Mesothelial cell of epicardium (in vitro differentiated cells): ENCODE measurements around the gene UCKL1. TPM values are rescaled to one million over a fixed set of nuclear protein-coding genes. Genes with fewer than 3 reads are reported as not detected.
"Not testable (repeated sequence)": the region's sequence is repeated elsewhere in the genome, so short reads cannot be mapped to it uniquely, and the experiment has no call there.

Source experiments
- DNase-seq, 2 experiments: peaks; one replicate each; pipeline ENCODE4 v3.0.0; 2021; ENCODE audit warnings: low spot score in 2 of 2; ENCODE audit not compliant: unreplicated experiment in 2 of 2
- H3K27ac Mint-ChIP-seq: 2 replicates; pipeline ENCODE4 v1.8.0; 2021; ENCODE audit warnings: mixed read lengths
- H3K27me3 Mint-ChIP-seq: 2 replicates; pipeline ENCODE4 v1.8.0; 2021; ENCODE audit warnings: low read depth, mixed read lengths
- H3K36me3 Mint-ChIP-seq: 2 replicates; pipeline ENCODE4 v1.8.0; 2021; ENCODE audit warnings: mixed read lengths
- H3K4me1 Mint-ChIP-seq: 2 replicates; pipeline ENCODE4 v1.8.0; 2021; ENCODE audit warnings: mixed read lengths
- H3K4me3 Mint-ChIP-seq: 2 replicates; pipeline ENCODE4 v1.8.0; 2021; ENCODE audit warnings: mild to moderate bottlenecking, moderate library complexity, mixed read lengths
- H3K9me3 Mint-ChIP-seq: 2 replicates; pipeline ENCODE4 v1.8.0; 2021; ENCODE audit warnings: mixed read lengths
- CTCF ChIP-seq: fragments of 200-600 bp; sonication (generic); IDR thresholded peaks from one replicate; pipeline ENCODE4 v1.5.0; 2021; ENCODE audit warnings: antibody characterized with exemption; ENCODE audit not compliant: unreplicated experiment
- total RNA-seq: library from RNA; stranded (reverse); gene quantifications from 3 replicates; pipeline ENCODE4 v1.2.1, GENCODE V29; 2021

Gene UCKL1
- total RNA-seq, 1 donor from 2014 or later, result 60.0 TPM

- no peak overlapping the region for H3K27ac Mint-ChIP-seq
- H3K27me3 Mint-ChIP-seq, result no peaks in the 10 kb centered on the region
- no peak for DNase-seq
These were observed 38.4 kb downstream of the UCKL1 start for GRCh38 chr20:63917811-63918210.

GRCh38 chr20:63916371-63916939, 39.8 kb downstream of the UCKL1 start:
- not testable (repeated sequence) for H3K4me1 Mint-ChIP-seq, H3K27me3 Mint-ChIP-seq, H3K9me3 Mint-ChIP-seq, H3K27ac Mint-ChIP-seq, DNase-seq, H3K4me3 Mint-ChIP-seq
- H3K36me3 Mint-ChIP-seq, result peaks cover 24% of the 10 kb centered on the region

More at GRCh38 chr20:63917811-63918210, 38.4 kb downstream of the UCKL1 start:
- Mint-ChIP-seq H3K36me3 (peaks cover 24% of the 10 kb centered on the region), H3K4me3 (no peak overlapping the region), H3K9me3 (peaks cover 9% of the 10 kb centered on the region), H3K4me1 (no peaks in the 10 kb centered on the region)
- TF ChIP-seq CTCF, result no peak

- no peak for DNase-seq
- H3K4me1 Mint-ChIP-seq, result no peaks in the 10 kb centered on the region
- H3K27ac Mint-ChIP-seq, result no peak overlapping the region
- H3K9me3 Mint-ChIP-seq, result peaks cover 9% of the 10 kb centered on the region
- no peak overlapping the region for H3K4me3 Mint-ChIP-seq
- TF ChIP-seq CTCF, result no peak
- peaks cover 24% of the 10 kb centered on the region for H3K36me3 Mint-ChIP-seq
- H3K27me3 Mint-ChIP-seq, result no peaks in the 10 kb centered on the region
These were observed 40.7 kb downstream of the UCKL1 start for GRCh38 chr20:63915471-63915870.

GRCh38 chr20:63913768-63914167, 42.4 kb downstream of the UCKL1 start:
- peaks cover 9% of the 10 kb centered on the region for H3K9me3 Mint-ChIP-seq
- DNase-seq, result no peak
- no peak overlapping the region for H3K27ac Mint-ChIP-seq
- H3K36me3 Mint-ChIP-seq, result peaks cover 26% of the 10 kb centered on the region
- TF ChIP-seq CTCF, result no peak
- no peaks in the 10 kb centered on the region for H3K4me1 Mint-ChIP-seq
- H3K4me3 Mint-ChIP-seq, result no peak overlapping the region
- no peaks in the 10 kb centered on the region for H3K27me3 Mint-ChIP-seq

GRCh38 chr20:63911176-63911575, 45.0 kb downstream of the UCKL1 start:
- H3K27me3 Mint-ChIP-seq, result no peaks in the 10 kb centered on the region
- peaks cover 6% of the 10 kb centered on the region for H3K9me3 Mint-ChIP-seq
- peaks cover 18% of the 10 kb centered on the region for H3K36me3 Mint-ChIP-seq
- peak overlapping the region; percentile 33 for H3K27ac Mint-ChIP-seq
- DNase-seq, result no peak
- H3K4me3 Mint-ChIP-seq, result no peak overlapping the region
- TF ChIP-seq CTCF, result no peak
- H3K4me1 Mint-ChIP-seq, result no peaks in the 10 kb centered on the region

GRCh38 chr20:63908008-63908682, 48.1 kb downstream of the UCKL1 start:
- DNase-seq, result no peak
- no peak for TF ChIP-seq CTCF
- Mint-ChIP-seq H3K9me3 (no peaks in the 10 kb centered on the region), H3K36me3 (peaks cover 7% of the 10 kb centered on the region), H3K4me3 (no peak overlapping the region), H3K27ac (peak overlapping the region; percentile 15), H3K27me3 (no peaks in the 10 kb centered on the region), H3K4me1 (no peaks in the 10 kb centered on the region)
